GM19043 (cell line): ENCODE results near the gene ZNF66.
"Not testable (repeated sequence)": the region's sequence is repeated elsewhere in the genome, so short reads cannot be mapped to it uniquely, and the experiment has no call there.

ENCODE experiments used
- ATAC-seq: cut with Tn5 transposase; IDR thresholded peaks from one replicate; pipeline ENCODE4 v1.9.1; 2021; ENCODE audit warnings: low read depth; ENCODE audit not compliant: unreplicated experiment

ZNF66 gene

DNA sequence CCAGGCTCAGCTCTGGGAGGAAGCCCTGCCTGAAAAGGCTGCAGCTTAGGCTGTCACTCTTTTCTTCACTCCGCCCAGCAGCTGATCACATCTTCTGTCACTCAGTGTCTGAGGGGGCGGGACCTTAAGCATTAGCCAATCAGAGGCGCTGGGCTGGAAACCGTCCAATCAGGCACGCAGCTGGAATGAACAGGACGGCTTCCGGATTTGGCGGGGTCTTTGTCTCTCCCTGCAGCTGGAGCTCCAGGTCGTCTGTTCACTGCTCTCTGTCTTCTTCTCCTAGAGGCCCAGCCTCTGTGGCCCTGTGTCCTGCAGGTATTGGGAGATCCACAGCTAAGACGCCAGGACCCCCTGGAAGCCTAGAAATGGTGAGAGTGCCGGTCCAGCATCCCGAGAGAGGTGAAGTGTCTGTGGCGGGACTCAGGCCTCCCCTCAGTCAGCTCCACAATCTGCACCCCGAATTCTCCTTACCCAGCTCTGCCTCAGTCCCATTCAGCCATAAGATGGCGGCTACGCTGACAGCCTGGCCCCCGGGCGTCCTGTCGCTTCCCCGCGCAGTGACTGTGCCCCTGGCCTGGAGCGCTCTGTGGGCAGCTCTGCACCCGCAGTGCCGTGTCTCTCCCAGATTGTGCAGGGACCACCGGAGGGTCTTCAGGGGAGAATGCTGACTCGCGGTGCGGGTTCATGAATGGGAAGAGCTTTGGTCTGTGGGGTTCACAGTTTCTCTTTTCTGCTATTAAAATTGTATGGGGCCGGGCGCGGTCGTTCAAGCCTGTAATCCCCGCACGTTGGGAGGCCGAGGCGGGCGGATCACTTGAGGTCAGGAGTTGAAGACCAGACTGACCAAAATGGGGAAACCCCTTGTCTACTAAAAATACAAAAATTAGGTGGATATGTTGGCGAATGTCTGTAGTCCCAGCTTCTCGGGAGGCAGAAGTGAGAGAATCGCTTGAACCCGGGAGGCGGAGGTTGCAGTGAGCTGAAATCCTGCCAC lies at the start of gene ZNF66:
Gene ZNF66 (plus strand): TSS at position 222 of the 994 bp plus-strand sequence. CDS start 144 bp downstream, at position 366.
- ATAC-seq = peak; percentile 96

DNA sequence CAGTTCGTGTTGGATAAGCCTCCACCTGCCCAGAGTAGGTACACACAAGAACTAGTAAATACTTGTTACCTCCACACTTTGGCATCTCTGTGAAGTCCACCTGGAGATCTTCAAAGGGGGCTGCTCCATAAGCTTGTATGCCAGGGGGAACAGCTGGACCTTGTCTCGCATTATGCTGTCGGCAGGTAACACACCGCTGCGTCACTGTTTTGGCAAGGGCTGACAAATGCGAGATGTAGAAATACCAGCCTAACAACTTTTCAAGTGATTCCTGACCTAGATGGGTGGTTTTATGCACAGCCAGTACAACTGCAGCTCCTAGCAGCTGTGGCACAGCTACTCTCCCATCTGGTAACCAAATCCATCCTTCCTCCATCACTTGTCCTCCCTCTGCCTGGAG lies 25.9 kb upstream of the ZNF66 start:
- ATAC-seq = not testable (repeated sequence)

DNA sequence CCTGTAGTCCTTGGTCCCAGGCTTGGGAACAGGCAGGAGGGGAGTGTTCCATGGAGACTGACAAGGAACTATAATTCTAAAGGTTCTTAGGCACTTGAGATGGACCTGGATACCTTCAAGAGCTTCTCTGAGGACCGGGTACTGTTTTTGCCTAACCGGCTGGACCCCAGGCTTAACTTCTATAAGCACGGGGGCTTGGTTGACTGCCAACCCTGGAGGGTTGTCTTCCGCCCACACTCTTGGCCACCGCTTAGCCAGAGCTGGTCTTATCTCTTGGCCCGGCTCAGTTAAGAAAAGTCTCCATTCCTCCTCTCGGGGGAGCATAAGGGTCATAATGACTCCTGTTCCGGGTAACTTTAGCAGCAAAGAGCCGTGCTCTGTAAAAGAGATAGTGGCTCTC lies 23.8 kb upstream of the ZNF66 start:
- not testable (repeated sequence) for ATAC-seq

DNA sequence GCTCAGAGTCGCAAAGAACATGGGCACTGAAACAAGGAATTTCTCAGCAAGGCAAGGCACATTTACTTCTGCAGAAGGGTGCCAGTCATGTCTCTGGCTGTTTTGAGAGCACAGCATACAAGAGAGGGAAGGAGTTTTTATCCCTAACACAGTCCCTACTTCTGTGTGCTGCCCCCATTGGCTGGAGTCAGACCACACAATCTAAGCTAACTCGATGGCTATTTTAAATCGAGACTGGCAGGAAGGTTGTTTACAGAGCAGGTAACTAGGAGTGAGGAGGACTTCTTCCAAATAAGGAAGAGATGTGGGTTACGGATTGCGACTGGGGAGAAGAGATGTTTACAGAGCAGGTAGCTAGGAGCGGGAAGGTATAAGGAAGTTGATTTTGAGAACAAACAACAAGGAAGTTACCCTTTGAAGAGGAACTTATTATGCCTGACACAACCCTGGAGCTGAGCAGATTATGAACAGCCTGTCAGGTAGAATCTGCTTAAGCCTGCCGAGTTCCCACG lies 6.8 kb upstream of the ZNF66 start:
- not testable (repeated sequence) for ATAC-seq

DNA sequence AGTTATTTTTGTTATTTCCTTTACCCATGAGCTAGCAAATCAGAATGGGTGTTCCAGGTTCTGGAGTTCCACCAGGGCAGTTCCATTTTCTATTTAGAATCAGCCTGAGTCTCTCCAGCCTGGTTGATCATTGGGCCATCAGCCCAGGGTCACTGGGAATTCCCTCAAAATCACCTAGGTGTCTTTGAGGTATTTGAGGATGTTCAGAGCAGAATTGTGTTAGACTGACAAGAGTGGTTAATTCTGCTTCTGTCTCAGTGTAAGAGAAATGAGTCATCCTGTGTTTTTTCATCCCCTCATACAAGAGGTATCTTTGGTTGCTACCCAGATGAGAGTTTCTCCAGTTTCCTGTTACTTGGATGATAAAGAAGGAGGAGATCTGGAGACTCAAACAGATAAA lies 11.7 kb downstream of the ZNF66 start:
- no peak for ATAC-seq

DNA sequence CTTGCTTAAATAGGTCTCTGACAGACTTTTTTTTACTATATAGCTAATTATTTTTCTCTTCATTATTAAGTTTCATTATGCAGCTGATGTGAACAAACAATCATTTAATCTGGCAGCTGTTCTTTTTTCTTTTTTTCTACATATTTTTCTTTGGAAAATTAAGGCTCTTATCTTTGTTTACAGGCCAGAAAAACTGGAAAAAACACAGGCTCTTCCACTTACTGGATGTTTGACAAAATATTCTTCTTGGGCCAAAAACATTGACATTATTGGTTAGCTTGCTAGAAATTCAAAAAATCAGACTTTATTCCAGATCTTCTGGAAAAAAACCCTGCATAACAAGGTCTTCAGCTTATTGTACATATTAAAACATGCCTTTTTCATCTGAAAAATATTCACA lies 15.7 kb downstream of the ZNF66 start:
- ATAC-seq = no peak

DNA sequence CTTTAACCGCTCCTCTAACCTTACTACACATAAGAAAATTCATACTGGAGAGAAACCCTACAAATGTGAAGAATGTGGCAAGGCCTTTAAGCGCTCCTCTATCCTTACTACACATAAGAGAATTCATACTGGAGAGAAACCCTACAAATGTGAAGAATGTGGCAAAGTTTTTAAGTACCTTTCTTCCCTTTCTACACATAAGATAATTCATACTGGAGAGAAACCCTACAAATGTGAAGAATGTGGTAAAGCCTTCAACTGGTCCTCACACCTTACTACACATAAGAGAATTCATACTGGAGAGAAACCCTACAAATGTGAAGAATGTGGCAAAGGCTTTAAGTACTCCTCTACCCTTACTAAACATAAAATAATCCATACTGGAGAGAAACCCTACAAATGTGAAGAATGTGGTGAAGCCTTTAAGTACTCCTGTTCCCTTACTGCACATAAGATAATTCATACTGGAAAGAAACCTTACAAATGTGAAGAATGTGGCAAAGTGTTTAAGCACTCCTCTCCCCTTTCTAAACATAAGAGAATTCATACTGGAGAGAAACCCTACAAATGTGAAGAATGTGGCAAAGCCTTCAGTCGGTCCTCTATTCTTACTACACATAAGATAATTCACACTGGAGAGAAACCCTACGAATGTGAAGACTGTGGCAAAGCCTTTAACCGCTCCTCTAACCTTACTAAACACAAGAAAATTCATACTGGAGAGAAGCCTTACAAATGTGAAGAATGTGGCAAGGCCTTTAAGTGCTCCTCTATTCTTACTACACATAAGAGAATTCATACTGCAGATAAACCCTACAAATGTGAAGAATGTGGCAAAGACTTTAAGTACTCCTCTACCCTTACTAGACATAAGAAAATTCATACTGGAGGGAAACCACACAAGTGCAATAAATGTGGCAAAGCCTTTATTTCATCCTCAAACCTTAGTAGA lies 30.5 kb downstream of the ZNF66 start:
- not testable (repeated sequence) for ATAC-seq

DNA sequence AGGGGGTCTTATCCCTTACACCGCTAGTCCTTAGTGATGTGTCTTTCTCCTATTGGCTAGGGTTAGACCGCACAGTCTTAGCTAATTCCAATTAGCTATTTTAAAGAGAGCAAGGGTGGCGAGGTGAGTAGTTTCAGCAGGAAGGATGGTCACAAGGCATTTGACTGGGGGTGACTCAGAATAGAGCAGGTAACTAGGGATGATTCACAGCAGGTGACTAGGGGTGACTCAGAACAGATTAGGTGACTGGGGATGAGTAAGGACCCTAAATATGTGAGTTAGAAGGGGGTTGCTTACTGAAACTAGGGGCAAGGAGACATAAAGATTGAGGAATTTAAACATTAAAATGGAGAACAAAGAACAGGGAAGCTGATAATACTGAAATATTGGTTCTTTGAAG lies 64.3 kb downstream of the ZNF66 start:
- ATAC-seq = no peak
